Gastroesophageal sphincter (tissue), 3 donors: ENCODE data around the gene IKZF3.

Source experiments
- CTCF ChIP-seq, 4 experiments: fragments of 200-600 bp in 2 of 4; fragments of 450-650 bp in 2 of 4; sonication (generic) in 1 of 4; IDR thresholded peaks; one replicate each; pipeline ENCODE4 v1.5.1; 2017 to 2019; ENCODE audit warnings: antibody characterized with exemption in 4 of 4, mild to moderate bottlenecking in 2 of 4, moderate library complexity in 2 of 4
- EP300 ChIP-seq: sonication (generic); formaldehyde crosslinking; IDR thresholded peaks from one replicate; pipeline ENCODE4 v1.6.1; 2017; ENCODE audit warnings: antibody characterized with exemption, mild to moderate bottlenecking
- POLR2A ChIP-seq, 2 donors: fragments of 450-650 bp; IDR thresholded peaks; one replicate each; pipeline ENCODE4 v1.6.1; 2017; ENCODE audit warnings: antibody characterized with exemption in 2 of 2, mild to moderate bottlenecking in 2 of 2, moderate library complexity in 1 of 2
- POLR2AphosphoS5 ChIP-seq: sonication (generic); formaldehyde crosslinking; IDR thresholded peaks from one replicate; pipeline ENCODE4 v1.6.1; 2017; ENCODE audit warnings: antibody characterized with exemption

- TF ChIP-seq CTCF (IDR thresholded peaks at IDR 0.05) (no peak), POLR2AphosphoS5 (no peak), POLR2A (IDR thresholded peaks at IDR 0.05) (no peak), EP300 (no peak)
Measured at GRCh38 chr17:39828443-39828842, 35.7 kb downstream of the IKZF3 start.
